RCC 7860 (cell line): ENCODE measurements around the gene RNU5B-1.
"Not testable (repeated sequence)": the region's sequence is repeated elsewhere in the genome, so short reads cannot be mapped to it uniquely, and the experiment has no call there.

Source experiments
- DNase-seq: peaks from one replicate; pipeline ENCODE4 v3.0.0-alpha.2; 2015; ENCODE audit warnings: low spot score
- FAIRE-seq: peaks from 2 replicates; lab custom pipeline; 2012; peaks lifted over from hg19 to GRCh38; lab: Jason Lieb, UNC

RNU5B-1 gene

GRCh38 chr15:65304381-65305149, at the start of gene RNU5B-1:
Gene RNU5B-1, plus strand, starts transcription at chr15:65304677.
- FAIRE-seq: peak; percentile 86
- peak; percentile 100 for DNase-seq

GRCh38 chr15:65254758-65255157, 49.7 kb upstream of the RNU5B-1 start:
- DNase-seq (no peak), FAIRE-seq (no peak)

- DNase-seq (no peak), FAIRE-seq (no peak)
Measured at GRCh38 chr15:65255486-65256140, 48.9 kb upstream of the RNU5B-1 start.

- FAIRE-seq: no peak
- no peak for DNase-seq
Measured at GRCh38 chr15:65258375-65259262, 45.9 kb upstream of the RNU5B-1 start.

GRCh38 chr15:65259367-65259797, 45.1 kb upstream of the RNU5B-1 start:
- no peak for FAIRE-seq
- DNase-seq: no peak

- no peak for FAIRE-seq
- no peak for DNase-seq
Measured at GRCh38 chr15:65260968-65261367, 43.5 kb upstream of the RNU5B-1 start.

GRCh38 chr15:65263313-65263712, 41.2 kb upstream of the RNU5B-1 start:
- FAIRE-seq (no peak), DNase-seq (no peak)

GRCh38 chr15:65264863-65265430, 39.5 kb upstream of the RNU5B-1 start:
- FAIRE-seq (no peak), DNase-seq (no peak)

GRCh38 chr15:65266469-65266868, 38.0 kb upstream of the RNU5B-1 start:
- no peak for FAIRE-seq
- no peak for DNase-seq

- no peak for FAIRE-seq
- no peak for DNase-seq
Measured at GRCh38 chr15:65268411-65268810, 36.1 kb upstream of the RNU5B-1 start.

GRCh38 chr15:65270811-65271545, 33.5 kb upstream of the RNU5B-1 start:
- DNase-seq: peak; percentile 44
- FAIRE-seq: not testable (repeated sequence)

- DNase-seq: no peak
- no peak for FAIRE-seq
Measured at GRCh38 chr15:65275104-65275727, 29.3 kb upstream of the RNU5B-1 start.

GRCh38 chr15:65275728-65276126, 28.8 kb upstream of the RNU5B-1 start:
- peak; percentile 63 for FAIRE-seq

GRCh38 chr15:65277015-65277414, 27.5 kb upstream of the RNU5B-1 start:
- no peak for FAIRE-seq
- DNase-seq: no peak

More at GRCh38 chr15:65275728-65276126, 28.8 kb upstream of the RNU5B-1 start:
- peak; percentile 71 for DNase-seq

GRCh38 chr15:65278480-65278879, 26.0 kb upstream of the RNU5B-1 start:
- no peak for FAIRE-seq

GRCh38 chr15:65285291-65286068, 19.0 kb upstream of the RNU5B-1 start:
- peak; percentile 6 for DNase-seq
- FAIRE-seq: no peak

More at GRCh38 chr15:65278480-65278879, 26.0 kb upstream of the RNU5B-1 start:
- no peak for DNase-seq

GRCh38 chr15:65286069-65286703, 18.3 kb upstream of the RNU5B-1 start:
- DNase-seq: peak; percentile 4

More at GRCh38 chr15:65286069-65286703, 18.3 kb upstream of the RNU5B-1 start:
- FAIRE-seq: no peak
